ENCODE data around the gene LPP.

DNA sequence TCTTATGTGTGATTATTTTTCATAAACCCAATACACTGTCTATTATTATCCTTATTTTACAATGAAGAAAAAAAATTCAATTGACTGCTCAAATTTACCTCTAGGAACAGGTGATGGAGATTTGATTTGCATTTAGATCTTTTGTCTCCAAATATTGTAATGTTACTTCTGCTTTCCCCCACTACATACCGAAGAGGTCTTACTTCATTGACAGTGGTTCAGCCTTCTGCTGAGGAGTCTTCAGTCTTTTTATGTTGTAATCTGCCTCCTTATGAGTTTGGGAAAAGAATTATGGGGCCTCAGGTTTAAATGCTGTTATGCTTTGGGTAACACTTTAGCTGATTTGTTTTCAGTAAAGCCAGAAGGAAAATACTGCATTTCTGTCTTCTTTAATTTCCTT lies 199.5 kb downstream of the LPP start:
- TF ChIP-seq, protein P1, sequence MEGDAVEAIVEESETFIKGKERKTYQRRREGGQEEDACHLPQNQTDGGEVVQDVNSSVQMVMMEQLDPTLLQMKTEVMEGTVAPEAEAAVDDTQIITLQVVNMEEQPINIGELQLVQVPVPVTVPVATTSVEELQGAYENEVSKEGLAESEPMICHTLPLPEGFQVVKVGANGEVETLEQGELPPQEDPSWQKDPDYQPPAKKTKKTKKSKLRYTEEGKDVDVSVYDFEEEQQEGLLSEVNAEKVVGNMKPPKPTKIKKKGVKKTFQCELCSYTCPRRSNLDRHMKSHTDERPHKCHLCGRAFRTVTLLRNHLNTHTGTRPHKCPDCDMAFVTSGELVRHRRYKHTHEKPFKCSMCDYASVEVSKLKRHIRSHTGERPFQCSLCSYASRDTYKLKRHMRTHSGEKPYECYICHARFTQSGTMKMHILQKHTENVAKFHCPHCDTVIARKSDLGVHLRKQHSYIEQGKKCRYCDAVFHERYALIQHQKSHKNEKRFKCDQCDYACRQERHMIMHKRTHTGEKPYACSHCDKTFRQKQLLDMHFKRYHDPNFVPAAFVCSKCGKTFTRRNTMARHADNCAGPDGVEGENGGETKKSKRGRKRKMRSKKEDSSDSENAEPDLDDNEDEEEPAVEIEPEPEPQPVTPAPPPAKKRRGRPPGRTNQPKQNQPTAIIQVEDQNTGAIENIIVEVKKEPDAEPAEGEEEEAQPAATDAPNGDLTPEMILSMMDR (IDR thresholded peaks at IDR 0.05): no peak
- TF ChIP-seq POLR2A (IDR thresholded peaks at IDR 0.05) (no peak), POLR2AphosphoS5 (IDR thresholded peaks at IDR 0.05) (no peak)
